Activated naive CD4-positive, alpha-beta T cell treated with anti-CD3 and anti-CD28 coated beads, Interleukin-2, amount 10 ng/mL, durations not matched to agents 7 days and 5 days (primary cell): ENCODE results near the gene SORCS1.

Source experiments
- CTCF ChIA-PET: fragments of 350-600 bp; sonication (Branson Sonifier 250); formaldehyde crosslinking; loops from one replicate; lab custom pipeline; 2021; ENCODE audit warnings: antibody characterized with exemption; lab: Charles Lee
- DNase-seq: peaks from one replicate; pipeline ENCODE4 v3.0.0-alpha.2; 2020
- H3K27ac Mint-ChIP-seq: one replicate; pipeline ENCODE4 v1.8.0; 2021; ENCODE audit warnings: mild to moderate bottlenecking, moderate library complexity, mixed read lengths
- H3K27me3 Mint-ChIP-seq: one replicate; pipeline ENCODE4 v1.8.0; 2021; ENCODE audit warnings: mild to moderate bottlenecking, mixed read lengths
- H3K36me3 Mint-ChIP-seq: one replicate; pipeline ENCODE4 v1.8.0; 2021; ENCODE audit warnings: mixed read lengths
- H3K4me1 Mint-ChIP-seq: one replicate; pipeline ENCODE4 v1.8.0; 2021; ENCODE audit warnings: mixed read lengths
- H3K4me3 Mint-ChIP-seq: one replicate; pipeline ENCODE4 v1.8.0; 2021; ENCODE audit warnings: mild to moderate bottlenecking, moderate library complexity, mixed read lengths
- H3K9me3 Mint-ChIP-seq: one replicate; pipeline ENCODE4 v1.8.0; 2021; ENCODE audit warnings: mixed read lengths

The SORCS1 gene

GRCh38 chr10:106571192-106571946 lies 593.1 kb downstream of the SORCS1 start:
- DNase-seq: no peak
- no peak overlapping the region for H3K27ac Mint-ChIP-seq
- no peak overlapping the region for H3K4me3 Mint-ChIP-seq
- no peaks in the 10 kb centered on the region for H3K9me3 Mint-ChIP-seq
- H3K27me3 Mint-ChIP-seq: no peaks in the 10 kb centered on the region
- CTCF ChIA-PET: no interaction called here
- H3K4me1 Mint-ChIP-seq: no peaks in the 10 kb centered on the region
- H3K36me3 Mint-ChIP-seq: no peaks in the 10 kb centered on the region

GRCh38 chr10:106570268-106570667 lies 594.2 kb downstream of the SORCS1 start:
- Mint-ChIP-seq H3K4me1 (no peaks in the 10 kb centered on the region), H3K27ac (no peak overlapping the region), H3K9me3 (peaks cover 1% of the 10 kb centered on the region), H3K27me3 (no peaks in the 10 kb centered on the region), H3K36me3 (no peaks in the 10 kb centered on the region), H3K4me3 (no peak overlapping the region)
- DNase-seq: no peak
- CTCF ChIA-PET: no interaction called here

GRCh38 chr10:106567629-106568028 lies 596.9 kb downstream of the SORCS1 start:
- H3K4me1 Mint-ChIP-seq: no peaks in the 10 kb centered on the region
- no peak overlapping the region for H3K27ac Mint-ChIP-seq
- no peaks in the 10 kb centered on the region for H3K36me3 Mint-ChIP-seq
- H3K4me3 Mint-ChIP-seq: no peak overlapping the region
- CTCF ChIA-PET: no interaction called here
- peaks cover 1% of the 10 kb centered on the region for H3K9me3 Mint-ChIP-seq
- no peaks in the 10 kb centered on the region for H3K27me3 Mint-ChIP-seq
- no peak for DNase-seq

- CTCF ChIA-PET: no interaction called here
- Mint-ChIP-seq H3K9me3 (peaks cover 1% of the 10 kb centered on the region), H3K27me3 (no peaks in the 10 kb centered on the region), H3K36me3 (no peaks in the 10 kb centered on the region), H3K27ac (no peak overlapping the region), H3K4me1 (no peaks in the 10 kb centered on the region), H3K4me3 (no peak overlapping the region)
- DNase-seq: no peak
These were observed 597.6 kb downstream of the SORCS1 start for GRCh38 chr10:106566873-106567272.

GRCh38 chr10:106565546-106565945 lies 599.0 kb downstream of the SORCS1 start:
- no peak overlapping the region for H3K4me3 Mint-ChIP-seq
- H3K36me3 Mint-ChIP-seq: no peaks in the 10 kb centered on the region
- DNase-seq: no peak
- CTCF ChIA-PET: no interaction called here
- H3K27me3 Mint-ChIP-seq: no peaks in the 10 kb centered on the region
- H3K4me1 Mint-ChIP-seq: no peaks in the 10 kb centered on the region
- H3K9me3 Mint-ChIP-seq: peaks cover 1% of the 10 kb centered on the region
- H3K27ac Mint-ChIP-seq: no peak overlapping the region

- Mint-ChIP-seq H3K36me3 (no peaks in the 10 kb centered on the region), H3K4me1 (no peaks in the 10 kb centered on the region), H3K27me3 (no peaks in the 10 kb centered on the region), H3K27ac (no peak overlapping the region), H3K4me3 (no peak overlapping the region), H3K9me3 (peaks cover 1% of the 10 kb centered on the region)
- DNase-seq: no peak
- CTCF ChIA-PET: no interaction called here
These were observed 601.1 kb downstream of the SORCS1 start for GRCh38 chr10:106563384-106563783.

GRCh38 chr10:106560925-106561640 lies 603.4 kb downstream of the SORCS1 start:
- no peaks in the 10 kb centered on the region for H3K36me3 Mint-ChIP-seq
- CTCF ChIA-PET: no interaction called here
- no peaks in the 10 kb centered on the region for H3K4me1 Mint-ChIP-seq
- H3K4me3 Mint-ChIP-seq: no peak overlapping the region
- no peaks in the 10 kb centered on the region for H3K27me3 Mint-ChIP-seq
- H3K9me3 Mint-ChIP-seq: peaks cover 1% of the 10 kb centered on the region
- DNase-seq: no peak
- no peak overlapping the region for H3K27ac Mint-ChIP-seq

GRCh38 chr10:106559442-106559841 lies 605.1 kb downstream of the SORCS1 start:
- no peak for DNase-seq
- Mint-ChIP-seq H3K27ac (no peak overlapping the region), H3K9me3 (no peaks in the 10 kb centered on the region), H3K4me3 (no peak overlapping the region), H3K4me1 (no peaks in the 10 kb centered on the region), H3K27me3 (no peaks in the 10 kb centered on the region), H3K36me3 (no peaks in the 10 kb centered on the region)
- CTCF ChIA-PET: no interaction called here

- no peaks in the 10 kb centered on the region for H3K27me3 Mint-ChIP-seq
- no peaks in the 10 kb centered on the region for H3K9me3 Mint-ChIP-seq
- CTCF ChIA-PET: no interaction called here
- H3K4me1 Mint-ChIP-seq: no peaks in the 10 kb centered on the region
- H3K36me3 Mint-ChIP-seq: no peaks in the 10 kb centered on the region
- DNase-seq: no peak
- no peak overlapping the region for H3K27ac Mint-ChIP-seq
- no peak overlapping the region for H3K4me3 Mint-ChIP-seq
These were observed 606.4 kb downstream of the SORCS1 start for GRCh38 chr10:106557951-106558733.

GRCh38 chr10:106557053-106557452 lies 607.5 kb downstream of the SORCS1 start:
- DNase-seq: no peak
- Mint-ChIP-seq H3K36me3 (no peaks in the 10 kb centered on the region), H3K4me3 (no peak overlapping the region), H3K27me3 (no peaks in the 10 kb centered on the region), H3K27ac (no peak overlapping the region), H3K9me3 (no peaks in the 10 kb centered on the region), H3K4me1 (no peaks in the 10 kb centered on the region)
- CTCF ChIA-PET: no interaction called here

GRCh38 chr10:106555599-106555998 lies 608.9 kb downstream of the SORCS1 start:
- H3K4me3 Mint-ChIP-seq: no peak overlapping the region
- no peak overlapping the region for H3K27ac Mint-ChIP-seq
- H3K27me3 Mint-ChIP-seq: no peaks in the 10 kb centered on the region
- no peaks in the 10 kb centered on the region for H3K9me3 Mint-ChIP-seq
- DNase-seq: no peak
- CTCF ChIA-PET: no interaction called here
- no peaks in the 10 kb centered on the region for H3K36me3 Mint-ChIP-seq
- no peaks in the 10 kb centered on the region for H3K4me1 Mint-ChIP-seq

GRCh38 chr10:106551501-106552062 lies 612.9 kb downstream of the SORCS1 start:
- no peak for DNase-seq
- CTCF ChIA-PET: no interaction called here
- no peaks in the 10 kb centered on the region for H3K27me3 Mint-ChIP-seq
- no peaks in the 10 kb centered on the region for H3K36me3 Mint-ChIP-seq
- H3K9me3 Mint-ChIP-seq: peaks cover 2% of the 10 kb centered on the region
- H3K4me3 Mint-ChIP-seq: no peak overlapping the region
- no peak overlapping the region for H3K27ac Mint-ChIP-seq
- H3K4me1 Mint-ChIP-seq: no peaks in the 10 kb centered on the region

GRCh38 chr10:106548832-106549231 lies 615.7 kb downstream of the SORCS1 start:
- Mint-ChIP-seq H3K4me1 (no peaks in the 10 kb centered on the region), H3K9me3 (peaks cover 2% of the 10 kb centered on the region), H3K36me3 (no peaks in the 10 kb centered on the region), H3K27ac (no peak overlapping the region), H3K27me3 (no peaks in the 10 kb centered on the region), H3K4me3 (no peak overlapping the region)
- DNase-seq: no peak
- CTCF ChIA-PET: no interaction called here

GRCh38 chr10:106547047-106547635 lies 617.4 kb downstream of the SORCS1 start:
- no peak for DNase-seq
- Mint-ChIP-seq H3K27me3 (no peaks in the 10 kb centered on the region), H3K36me3 (no peaks in the 10 kb centered on the region), H3K27ac (no peak overlapping the region), H3K4me1 (no peaks in the 10 kb centered on the region), H3K4me3 (no peak overlapping the region), H3K9me3 (peaks cover 2% of the 10 kb centered on the region)
- CTCF ChIA-PET: no interaction called here
